GM20431 (cell line): ENCODE data around the gene BTBD10.

Experiments
- in situ Hi-C: fragments of 300-500 bp; cut with MseI, MboI; formaldehyde crosslinking; loops from one replicate; pipeline ENCODE4 v1.15.0; 2020; ENCODE audit warnings: low sequenced_read_pairs; ENCODE audit not compliant: unreplicated experiment

BTBD10 gene

GRCh38 chr11:13462901-13463778 is at the start of gene BTBD10:
Gene BTBD10, minus strand, starts transcription at chr11:13463222. Its CDS starts 18,098 bp downstream, at chr11:13445124.
- in situ Hi-C loops = no loop called here

- in situ Hi-C loops = no loop called here
These were observed 40.4 kb upstream of the BTBD10 start for GRCh38 chr11:13503393-13503792.

DNA sequence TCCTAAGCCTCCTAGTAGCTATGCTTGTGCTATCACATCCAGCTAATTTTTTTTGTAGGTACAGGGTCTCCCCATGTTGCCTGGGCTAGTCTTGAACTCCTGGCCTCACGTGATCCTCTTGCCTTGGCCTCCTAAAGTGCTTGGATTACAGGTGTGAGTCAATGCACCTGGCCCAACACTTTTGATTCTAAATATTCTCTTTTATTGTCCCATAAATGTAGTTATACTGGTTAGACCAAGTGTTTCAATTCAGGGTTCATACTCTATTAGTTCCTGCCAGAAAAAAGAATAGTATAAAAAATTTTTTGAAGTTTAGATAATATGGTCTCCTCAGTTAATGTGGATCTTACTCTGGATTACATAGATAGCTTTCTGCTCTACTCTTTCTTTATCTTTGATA is 39.5 kb upstream of the BTBD10 start:
- in situ Hi-C loops = no loop called here

GRCh38 chr11:13495929-13496328 is 32.9 kb upstream of the BTBD10 start, which contains the start of gene PTH:
Gene PTH, minus strand, starts transcription at chr11:13495997. Its CDS starts 3,142 bp downstream, at chr11:13492855.
- in situ Hi-C loops = no loop called here

DNA sequence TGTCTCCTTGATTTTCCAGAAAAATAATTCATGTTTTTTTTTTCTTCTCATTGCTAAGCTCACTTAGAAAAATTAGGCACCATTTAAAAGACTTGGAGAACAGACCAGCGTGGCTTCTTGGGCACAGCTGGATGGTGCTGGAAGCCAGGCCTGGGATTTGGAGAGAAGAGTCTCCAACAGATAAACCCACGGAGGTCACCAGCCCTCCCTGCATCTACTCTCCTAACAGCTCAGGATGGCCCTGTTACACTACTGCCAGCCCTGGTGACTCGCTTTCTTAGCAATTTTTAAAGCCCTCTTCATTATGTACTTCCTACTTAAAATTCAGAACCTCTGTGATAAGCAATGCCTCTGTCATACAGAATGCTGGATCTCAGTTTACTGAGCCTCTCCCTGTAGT is 31.0 kb upstream of the BTBD10 start:
- in situ Hi-C loops = no loop called here

GRCh38 chr11:13487661-13488030 is 24.6 kb upstream of the BTBD10 start:
- in situ Hi-C loops = no loop called here

GRCh38 chr11:13486926-13487660 is 24.1 kb upstream of the BTBD10 start:
- in situ Hi-C loops = no loop called here

DNA sequence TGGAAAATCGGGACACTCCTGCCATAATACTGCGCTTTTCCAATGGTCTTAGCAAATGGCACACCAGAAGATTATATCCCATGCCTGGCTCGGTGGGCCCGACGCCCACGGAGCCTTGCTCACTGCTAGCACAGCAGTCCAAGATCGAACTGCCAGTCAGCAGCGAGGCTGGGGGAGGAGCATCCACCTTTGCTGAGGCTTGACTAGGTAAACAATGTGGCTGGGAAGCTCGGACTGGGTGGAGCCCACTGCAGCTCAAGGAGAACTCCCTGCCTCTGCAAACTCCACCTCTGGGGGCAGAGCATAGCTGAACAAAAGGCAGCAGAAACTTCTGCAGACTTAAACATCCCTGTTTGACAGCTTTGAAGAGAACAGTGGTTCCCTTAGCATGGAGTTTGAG is 17.2 kb upstream of the BTBD10 start:
- in situ Hi-C loops = no loop called here

DNA sequence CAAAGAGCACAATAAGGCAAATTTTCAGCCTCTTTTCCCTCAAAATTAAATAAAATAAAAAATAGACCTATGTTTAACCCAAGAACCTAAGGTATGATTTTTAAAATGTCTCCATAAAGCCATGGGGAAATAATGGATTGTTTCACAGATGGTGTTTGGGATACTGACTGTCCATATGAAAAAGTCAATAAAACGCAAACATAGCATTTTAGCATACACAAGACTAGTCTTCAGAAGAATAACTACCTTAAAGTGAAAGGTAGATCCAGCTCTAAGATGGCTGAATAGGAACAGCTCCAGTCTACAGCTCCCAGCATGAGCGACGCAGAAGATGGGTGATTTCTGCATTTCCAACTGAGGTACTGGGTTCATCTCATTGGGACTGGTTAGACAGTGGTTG is 16.7 kb upstream of the BTBD10 start:
- in situ Hi-C loops = no loop called here

DNA sequence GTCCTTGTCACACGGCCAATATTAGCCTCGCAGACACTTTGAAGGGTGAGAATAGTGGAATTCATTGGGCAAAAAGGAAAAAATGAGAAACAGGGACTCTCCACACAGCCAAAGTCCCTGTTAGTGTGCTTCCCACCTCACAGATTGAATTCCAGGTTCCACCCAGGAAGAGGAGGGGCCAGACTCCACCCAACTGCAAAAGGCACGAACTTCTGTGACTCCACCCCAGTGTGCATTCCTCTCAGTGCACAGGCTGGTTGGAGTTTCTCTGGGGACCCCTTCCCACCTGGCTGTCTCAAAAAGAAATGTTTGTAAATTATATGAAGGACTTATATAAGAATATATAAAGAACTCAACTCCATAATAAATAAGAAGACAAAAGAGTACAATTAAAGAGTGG is 12.1 kb upstream of the BTBD10 start:
- in situ Hi-C loops = no loop called here

- in situ Hi-C loops = no loop called here
These were observed 10.1 kb upstream of the BTBD10 start for GRCh38 chr11:13473013-13473722.

DNA sequence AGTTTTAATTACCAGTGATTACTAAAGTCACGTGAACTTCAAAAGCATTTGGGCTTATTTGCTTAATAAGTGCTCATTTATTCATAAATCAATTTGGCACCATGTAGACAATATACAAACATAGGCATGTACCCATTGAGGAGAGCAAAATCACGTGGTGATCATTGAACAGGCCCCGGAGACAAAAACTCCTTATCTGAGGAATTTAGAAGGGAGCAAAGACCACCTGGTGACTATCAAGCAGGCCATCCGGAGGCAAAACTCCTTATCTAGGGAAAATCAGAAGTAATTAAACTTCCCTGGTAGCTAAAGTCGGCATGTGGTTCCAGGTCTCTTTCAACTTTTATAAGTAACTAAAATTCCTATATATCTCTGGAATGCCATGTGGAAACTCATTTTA is 5.7 kb upstream of the BTBD10 start:
- in situ Hi-C loops = no loop called here

DNA sequence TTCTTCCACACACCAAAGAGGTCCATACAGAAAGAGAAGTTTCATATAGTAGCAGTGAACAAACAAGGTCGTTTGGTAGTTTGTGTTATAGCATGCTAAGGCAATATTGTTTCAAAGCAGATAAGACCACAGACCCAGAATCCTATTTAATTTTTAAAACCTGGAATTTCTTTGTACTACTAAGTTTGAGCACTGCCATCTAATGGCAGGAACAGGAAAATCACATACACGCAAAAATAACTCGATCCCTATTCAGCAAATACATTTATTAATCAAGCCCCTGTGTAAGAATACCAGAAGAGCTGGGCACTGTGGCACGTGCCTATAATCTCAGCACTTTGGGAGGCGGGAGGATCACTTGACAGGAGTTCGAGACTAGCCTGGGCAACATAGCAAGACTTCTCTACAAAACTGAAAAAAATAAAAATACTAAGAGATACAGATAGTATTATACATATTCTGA is 2.9 kb upstream of the BTBD10 start:
- in situ Hi-C loops = no loop called here

DNA sequence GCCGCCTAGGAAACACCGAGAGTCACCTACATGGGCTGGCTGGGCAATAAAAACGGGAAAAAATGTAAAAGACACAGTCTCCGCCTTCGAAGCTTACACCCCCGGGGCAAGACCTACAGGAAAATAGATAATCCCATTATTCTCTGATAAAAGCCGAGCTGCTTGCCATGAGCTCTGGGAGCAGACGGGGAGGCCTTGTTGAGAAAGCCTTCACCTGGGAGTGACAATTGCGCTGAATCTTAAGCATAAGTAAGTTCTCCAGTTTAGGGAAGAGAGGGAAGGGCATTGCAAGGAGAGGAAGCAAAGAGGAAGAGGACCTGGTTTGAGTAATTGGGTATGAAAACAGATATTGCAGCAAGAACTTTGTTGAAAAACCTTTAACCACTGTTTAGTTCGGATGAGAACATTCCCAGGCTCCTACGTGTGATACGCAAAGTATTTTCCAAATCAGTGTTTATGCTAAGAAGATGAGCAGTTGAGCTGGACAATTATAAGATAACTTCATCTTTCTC is 813 bp upstream of the BTBD10 start:
- in situ Hi-C loops = no loop called here

GRCh38 chr11:13462311-13462900 is 616 bp downstream of the BTBD10 start:
- in situ Hi-C loops = no loop called here

DNA sequence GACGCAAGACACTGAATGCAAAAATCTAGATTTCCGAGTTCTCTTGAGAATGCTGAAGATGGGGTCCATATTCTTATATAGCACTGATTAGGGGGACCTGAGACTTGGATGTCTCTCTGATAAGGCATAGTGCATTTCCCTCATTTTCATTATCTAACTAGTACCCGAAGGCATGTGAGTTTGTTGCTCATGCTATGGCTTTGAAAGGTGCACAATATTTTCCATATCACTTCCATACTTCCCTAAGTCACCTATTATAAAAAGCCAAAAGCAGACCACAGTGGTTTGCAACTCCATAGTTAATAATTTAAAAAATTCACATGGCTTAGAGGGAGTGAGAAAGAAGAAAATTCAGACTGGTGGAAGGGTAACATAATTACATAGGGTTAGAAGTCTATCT is 1.7 kb downstream of the BTBD10 start:
- in situ Hi-C loops = no loop called here

DNA sequence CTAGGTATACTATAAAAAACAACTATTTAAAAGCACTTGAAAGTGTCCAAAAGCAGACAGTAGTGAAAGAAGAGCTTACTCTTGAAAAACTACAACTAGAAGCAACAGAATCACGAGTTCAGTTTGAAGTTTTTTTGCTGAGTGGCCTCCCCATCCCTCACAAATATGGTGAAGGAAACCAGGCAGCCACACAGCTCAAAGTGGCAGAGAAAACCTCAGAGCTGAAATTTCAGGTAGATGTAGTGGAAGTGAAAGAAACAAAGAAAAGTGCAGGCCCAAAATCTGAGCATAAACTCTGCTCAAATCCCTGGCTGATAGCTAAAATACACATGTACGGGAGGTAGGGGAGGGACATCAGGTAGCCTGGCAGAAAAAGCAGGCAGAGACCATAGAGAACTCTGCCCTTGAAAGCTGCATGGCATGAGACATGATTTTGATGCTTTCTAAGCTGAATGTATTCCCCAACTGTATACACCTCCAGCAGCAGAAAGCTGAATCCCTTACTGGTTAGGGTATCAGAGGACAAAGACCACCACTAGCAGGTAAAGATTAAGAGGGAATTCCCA is 12.1 kb downstream of the BTBD10 start:
- in situ Hi-C loops = no loop called here

- in situ Hi-C loops = no loop called here
These were observed 13.5 kb downstream of the BTBD10 start for GRCh38 chr11:13449522-13449921.

- in situ Hi-C loops = no loop called here
These were observed 14.1 kb downstream of the BTBD10 start for GRCh38 chr11:13448876-13449275.

GRCh38 chr11:13446444-13446843 is 16.6 kb downstream of the BTBD10 start:
- in situ Hi-C loops = no loop called here
